ENCODE results near the gene CUZD1.

DNA sequence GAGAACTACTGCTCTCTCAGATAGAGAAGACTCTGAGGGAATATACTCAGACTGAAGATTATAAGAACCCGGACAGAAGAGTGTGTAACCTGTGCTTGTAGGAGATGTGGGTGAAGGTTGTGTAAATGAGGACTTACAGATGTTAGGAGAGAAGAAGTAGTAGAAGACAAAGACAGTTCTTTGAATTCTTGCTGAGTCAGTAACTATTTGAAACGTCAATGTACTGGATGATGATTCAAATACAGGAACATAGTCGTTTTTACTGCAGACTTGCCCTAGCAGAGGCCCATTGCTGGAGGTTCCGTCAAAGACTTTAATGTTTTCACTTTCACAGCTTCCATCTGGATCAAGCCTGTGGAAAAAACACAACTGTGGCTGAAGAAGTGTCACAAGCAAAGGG, 6.8 kb downstream of the CUZD1 start:
- TF ChIP-seq STAT5B (CRISPR knock-in tag; IDR thresholded peaks at IDR 0.05) (no peak), RAD51 (IDR thresholded peaks at IDR 0.05; ENCODE audit: borderline replicate concordance, low read depth) (no peak), ARID2 (IDR thresholded peaks at IDR 0.05) (no peak), FOXA3 (CRISPR knock-in tag; conservative IDR thresholded peaks at IDR 0.05 in 1 of 2, IDR thresholded peaks at IDR 0.05 in 1 of 2) (no peak), ZNF75A (CRISPR knock-in tag; IDR thresholded peaks at IDR 0.05) (no peak), TBP (optimal IDR thresholded peaks at IDR 0.05; ENCODE audit: low read depth, low read length) (no peak), ZNF696 (CRISPR knock-in tag; conservative IDR thresholded peaks at IDR 0.05) (no peak), ZEB2 (IDR thresholded peaks at IDR 0.05) (no peak), EP300 (IDR thresholded peaks at IDR 0.05; ENCODE audit: low read length) (no peak), JUN (IDR thresholded peaks at IDR 0.05; ENCODE audit: borderline replicate concordance, low read depth, low read length) (no peak), JUN (CRISPR knock-in tag; IDR thresholded peaks at IDR 0.05; ENCODE audit: borderline replicate concordance) (no peak)
- TF ChIP-seq, protein P1, sequence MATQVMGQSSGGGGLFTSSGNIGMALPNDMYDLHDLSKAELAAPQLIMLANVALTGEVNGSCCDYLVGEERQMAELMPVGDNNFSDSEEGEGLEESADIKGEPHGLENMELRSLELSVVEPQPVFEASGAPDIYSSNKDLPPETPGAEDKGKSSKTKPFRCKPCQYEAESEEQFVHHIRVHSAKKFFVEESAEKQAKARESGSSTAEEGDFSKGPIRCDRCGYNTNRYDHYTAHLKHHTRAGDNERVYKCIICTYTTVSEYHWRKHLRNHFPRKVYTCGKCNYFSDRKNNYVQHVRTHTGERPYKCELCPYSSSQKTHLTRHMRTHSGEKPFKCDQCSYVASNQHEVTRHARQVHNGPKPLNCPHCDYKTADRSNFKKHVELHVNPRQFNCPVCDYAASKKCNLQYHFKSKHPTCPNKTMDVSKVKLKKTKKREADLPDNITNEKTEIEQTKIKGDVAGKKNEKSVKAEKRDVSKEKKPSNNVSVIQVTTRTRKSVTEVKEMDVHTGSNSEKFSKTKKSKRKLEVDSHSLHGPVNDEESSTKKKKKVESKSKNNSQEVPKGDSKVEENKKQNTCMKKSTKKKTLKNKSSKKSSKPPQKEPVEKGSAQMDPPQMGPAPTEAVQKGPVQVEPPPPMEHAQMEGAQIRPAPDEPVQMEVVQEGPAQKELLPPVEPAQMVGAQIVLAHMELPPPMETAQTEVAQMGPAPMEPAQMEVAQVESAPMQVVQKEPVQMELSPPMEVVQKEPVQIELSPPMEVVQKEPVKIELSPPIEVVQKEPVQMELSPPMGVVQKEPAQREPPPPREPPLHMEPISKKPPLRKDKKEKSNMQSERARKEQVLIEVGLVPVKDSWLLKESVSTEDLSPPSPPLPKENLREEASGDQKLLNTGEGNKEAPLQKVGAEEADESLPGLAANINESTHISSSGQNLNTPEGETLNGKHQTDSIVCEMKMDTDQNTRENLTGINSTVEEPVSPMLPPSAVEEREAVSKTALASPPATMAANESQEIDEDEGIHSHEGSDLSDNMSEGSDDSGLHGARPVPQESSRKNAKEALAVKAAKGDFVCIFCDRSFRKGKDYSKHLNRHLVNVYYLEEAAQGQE (IDR thresholded peaks at IDR 0.05; ENCODE audit: borderline replicate concordance), result no peak
- TF ChIP-seq, protein P1 (CRISPR knock-in tag; IDR thresholded peaks at IDR 0.05; ENCODE audit: low read depth), result no peak
- TF ChIP-seq, protein P2, sequence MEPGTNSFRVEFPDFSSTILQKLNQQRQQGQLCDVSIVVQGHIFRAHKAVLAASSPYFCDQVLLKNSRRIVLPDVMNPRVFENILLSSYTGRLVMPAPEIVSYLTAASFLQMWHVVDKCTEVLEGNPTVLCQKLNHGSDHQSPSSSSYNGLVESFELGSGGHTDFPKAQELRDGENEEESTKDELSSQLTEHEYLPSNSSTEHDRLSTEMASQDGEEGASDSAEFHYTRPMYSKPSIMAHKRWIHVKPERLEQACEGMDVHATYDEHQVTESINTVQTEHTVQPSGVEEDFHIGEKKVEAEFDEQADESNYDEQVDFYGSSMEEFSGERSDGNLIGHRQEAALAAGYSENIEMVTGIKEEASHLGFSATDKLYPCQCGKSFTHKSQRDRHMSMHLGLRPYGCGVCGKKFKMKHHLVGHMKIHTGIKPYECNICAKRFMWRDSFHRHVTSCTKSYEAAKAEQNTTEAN (CRISPR knock-in tag; IDR thresholded peaks at IDR 0.05), result no peak
- TF ChIP-seq, protein P3, sequence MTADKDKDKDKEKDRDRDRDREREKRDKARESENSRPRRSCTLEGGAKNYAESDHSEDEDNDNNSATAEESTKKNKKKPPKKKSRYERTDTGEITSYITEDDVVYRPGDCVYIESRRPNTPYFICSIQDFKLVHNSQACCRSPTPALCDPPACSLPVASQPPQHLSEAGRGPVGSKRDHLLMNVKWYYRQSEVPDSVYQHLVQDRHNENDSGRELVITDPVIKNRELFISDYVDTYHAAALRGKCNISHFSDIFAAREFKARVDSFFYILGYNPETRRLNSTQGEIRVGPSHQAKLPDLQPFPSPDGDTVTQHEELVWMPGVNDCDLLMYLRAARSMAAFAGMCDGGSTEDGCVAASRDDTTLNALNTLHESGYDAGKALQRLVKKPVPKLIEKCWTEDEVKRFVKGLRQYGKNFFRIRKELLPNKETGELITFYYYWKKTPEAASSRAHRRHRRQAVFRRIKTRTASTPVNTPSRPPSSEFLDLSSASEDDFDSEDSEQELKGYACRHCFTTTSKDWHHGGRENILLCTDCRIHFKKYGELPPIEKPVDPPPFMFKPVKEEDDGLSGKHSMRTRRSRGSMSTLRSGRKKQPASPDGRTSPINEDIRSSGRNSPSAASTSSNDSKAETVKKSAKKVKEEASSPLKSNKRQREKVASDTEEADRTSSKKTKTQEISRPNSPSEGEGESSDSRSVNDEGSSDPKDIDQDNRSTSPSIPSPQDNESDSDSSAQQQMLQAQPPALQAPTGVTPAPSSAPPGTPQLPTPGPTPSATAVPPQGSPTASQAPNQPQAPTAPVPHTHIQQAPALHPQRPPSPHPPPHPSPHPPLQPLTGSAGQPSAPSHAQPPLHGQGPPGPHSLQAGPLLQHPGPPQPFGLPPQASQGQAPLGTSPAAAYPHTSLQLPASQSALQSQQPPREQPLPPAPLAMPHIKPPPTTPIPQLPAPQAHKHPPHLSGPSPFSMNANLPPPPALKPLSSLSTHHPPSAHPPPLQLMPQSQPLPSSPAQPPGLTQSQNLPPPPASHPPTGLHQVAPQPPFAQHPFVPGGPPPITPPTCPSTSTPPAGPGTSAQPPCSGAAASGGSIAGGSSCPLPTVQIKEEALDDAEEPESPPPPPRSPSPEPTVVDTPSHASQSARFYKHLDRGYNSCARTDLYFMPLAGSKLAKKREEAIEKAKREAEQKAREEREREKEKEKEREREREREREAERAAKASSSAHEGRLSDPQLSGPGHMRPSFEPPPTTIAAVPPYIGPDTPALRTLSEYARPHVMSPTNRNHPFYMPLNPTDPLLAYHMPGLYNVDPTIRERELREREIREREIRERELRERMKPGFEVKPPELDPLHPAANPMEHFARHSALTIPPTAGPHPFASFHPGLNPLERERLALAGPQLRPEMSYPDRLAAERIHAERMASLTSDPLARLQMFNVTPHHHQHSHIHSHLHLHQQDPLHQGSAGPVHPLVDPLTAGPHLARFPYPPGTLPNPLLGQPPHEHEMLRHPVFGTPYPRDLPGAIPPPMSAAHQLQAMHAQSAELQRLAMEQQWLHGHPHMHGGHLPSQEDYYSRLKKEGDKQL (CRISPR knock-in tag; IDR thresholded peaks at IDR 0.05; ENCODE audit: borderline replicate concordance), result no peak
